ENCODE measurements around the gene ARHGAP28. TPM values are rescaled to one million over a fixed set of nuclear protein-coding genes. Genes with fewer than 3 reads are reported as not detected.

Gene ARHGAP28
- total and polyA plus RNA-seq, 12 donors = 0.35 to 5.3 (median 2.2) TPM

DNA sequence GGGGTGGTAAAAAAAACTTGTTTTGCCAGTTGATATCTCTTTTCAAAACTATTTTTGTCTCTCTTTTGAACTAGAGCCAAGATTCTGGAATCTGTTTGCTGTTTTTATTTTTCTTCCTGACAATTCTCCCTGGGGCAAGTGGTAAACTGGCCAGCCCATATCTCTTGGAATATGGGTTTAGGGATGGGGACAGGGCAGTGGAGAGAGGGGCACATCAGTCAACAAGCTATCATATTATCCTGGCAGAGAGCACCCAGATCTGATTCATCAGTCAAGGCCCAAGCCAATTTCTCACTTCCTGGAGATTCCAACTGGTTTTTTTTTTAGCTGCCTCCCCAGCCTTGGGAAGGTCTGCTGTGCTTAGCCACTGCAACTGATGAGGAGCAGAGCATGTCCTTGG, 52.3 kb downstream of the ARHGAP28 start:
- DNase-seq (no peak), ATAC-seq (peak in 6 of 8 donors; percentile 51 to 75 (median 64))
- Histone ChIP-seq H3K27ac (peak overlapping the region in 7 of 10 donors; percentile 2 to 56 (median 55)), H3K27me3 (no peaks in the 10 kb centered on the region), H3K4me3 (no peak overlapping the region), H3K9me3 (no peaks in the 10 kb centered on the region), H3K4me1 (peaks cover 4 to 23% (median 16%) of the 10 kb centered on the region in 9 donors), H3K36me3 (no peaks in the 10 kb centered on the region)
- intact Hi-C loops (cut with DNase I) = loop anchor here in 2 of 10 donors (5.0 to 10.0 kb wide), 2 partner anchors 39 to 63 kb away; no protein-coding TSS in a partner anchor
- TF ChIP-seq, protein P1, sequence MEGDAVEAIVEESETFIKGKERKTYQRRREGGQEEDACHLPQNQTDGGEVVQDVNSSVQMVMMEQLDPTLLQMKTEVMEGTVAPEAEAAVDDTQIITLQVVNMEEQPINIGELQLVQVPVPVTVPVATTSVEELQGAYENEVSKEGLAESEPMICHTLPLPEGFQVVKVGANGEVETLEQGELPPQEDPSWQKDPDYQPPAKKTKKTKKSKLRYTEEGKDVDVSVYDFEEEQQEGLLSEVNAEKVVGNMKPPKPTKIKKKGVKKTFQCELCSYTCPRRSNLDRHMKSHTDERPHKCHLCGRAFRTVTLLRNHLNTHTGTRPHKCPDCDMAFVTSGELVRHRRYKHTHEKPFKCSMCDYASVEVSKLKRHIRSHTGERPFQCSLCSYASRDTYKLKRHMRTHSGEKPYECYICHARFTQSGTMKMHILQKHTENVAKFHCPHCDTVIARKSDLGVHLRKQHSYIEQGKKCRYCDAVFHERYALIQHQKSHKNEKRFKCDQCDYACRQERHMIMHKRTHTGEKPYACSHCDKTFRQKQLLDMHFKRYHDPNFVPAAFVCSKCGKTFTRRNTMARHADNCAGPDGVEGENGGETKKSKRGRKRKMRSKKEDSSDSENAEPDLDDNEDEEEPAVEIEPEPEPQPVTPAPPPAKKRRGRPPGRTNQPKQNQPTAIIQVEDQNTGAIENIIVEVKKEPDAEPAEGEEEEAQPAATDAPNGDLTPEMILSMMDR (IDR thresholded peaks at IDR 0.05) = no peak

GRCh38 chr18:6782861-6783260, 53.3 kb downstream of the ARHGAP28 start:
- intact Hi-C loops (cut with DNase I) = loop anchor here in 2 of 10 donors (5.0 to 10.0 kb wide), 2 partner anchors 41 to 62 kb away; no protein-coding TSS in a partner anchor
- WGBS, 2 donors = 98 to 100% methylated on average over 1 of the region's 1 CpG
- H3K4me1 ChIP-seq = peaks cover 4 to 23% (median 16%) of the 10 kb centered on the region in 9 donors

GRCh38 chr18:6784046-6784445, 54.5 kb downstream of the ARHGAP28 start:
- intact Hi-C loops (cut with DNase I) = loop anchor here in 2 of 10 donors (5.0 to 10.0 kb wide), 2 partner anchors 42 to 61 kb away; no protein-coding TSS in a partner anchor
- Histone ChIP-seq H3K4me1 (peaks cover 4 to 19% (median 16%) of the 10 kb centered on the region in 9 donors), H3K9me3 (peaks cover 0 to 4% (median 0%) of the 10 kb centered on the region in 11 donors), H3K27me3 (no peaks in the 10 kb centered on the region), H3K36me3 (no peaks in the 10 kb centered on the region), H3K27ac (no peak overlapping the region), H3K4me3 (no peak overlapping the region)
- ATAC-seq = no peak
- DNase-seq = no peak
- TF ChIP-seq, protein P1 (IDR thresholded peaks at IDR 0.05) = no peak
- WGBS, 2 donors = 88 to 90% methylated on average over 6 of the region's 6 CpGs

More at GRCh38 chr18:6782861-6783260, 53.3 kb downstream of the ARHGAP28 start:
- no peak overlapping the region for H3K4me3 ChIP-seq
- no peak for ATAC-seq
- H3K27ac ChIP-seq = no peak overlapping the region
- no peaks in the 10 kb centered on the region for H3K27me3 ChIP-seq
- no peaks in the 10 kb centered on the region for H3K9me3 ChIP-seq
- no peaks in the 10 kb centered on the region for H3K36me3 ChIP-seq
- TF ChIP-seq, protein P1 (IDR thresholded peaks at IDR 0.05) = no peak
- DNase-seq = no peak

- WGBS, 2 donors = 48 to 54% methylated on average over 2 of the region's 2 CpGs
- DNase-seq = no peak
- peaks cover 0 to 4% (median 0%) of the 10 kb centered on the region in 11 donors for H3K9me3 ChIP-seq
Measured at GRCh38 chr18:6785001-6785400, 55.5 kb downstream of the ARHGAP28 start.

More at GRCh38 chr18:6785001-6785400, 55.5 kb downstream of the ARHGAP28 start:
- Histone ChIP-seq H3K27ac (no peak overlapping the region), H3K36me3 (no peaks in the 10 kb centered on the region), H3K4me3 (no peak overlapping the region), H3K4me1 (peaks cover 4 to 19% (median 16%) of the 10 kb centered on the region in 9 donors), H3K27me3 (no peaks in the 10 kb centered on the region)
- no peak for ATAC-seq
- intact Hi-C loops (cut with DNase I) = loop anchor here in 1 of 10 donors (10.0 kb wide), 1 partner anchor 60 kb away; no protein-coding TSS in a partner anchor
- TF ChIP-seq, protein P1 (IDR thresholded peaks at IDR 0.05) = no peak
